ENCODE results near the gene MZB1. TPM values are rescaled to one million over a fixed set of nuclear protein-coding genes. Genes with fewer than 3 reads are reported as not detected.

MZB1 gene
- total RNA-seq, 1 donor from 2014 or later = 0.38 TPM

- TF ChIP-seq, protein P1, sequence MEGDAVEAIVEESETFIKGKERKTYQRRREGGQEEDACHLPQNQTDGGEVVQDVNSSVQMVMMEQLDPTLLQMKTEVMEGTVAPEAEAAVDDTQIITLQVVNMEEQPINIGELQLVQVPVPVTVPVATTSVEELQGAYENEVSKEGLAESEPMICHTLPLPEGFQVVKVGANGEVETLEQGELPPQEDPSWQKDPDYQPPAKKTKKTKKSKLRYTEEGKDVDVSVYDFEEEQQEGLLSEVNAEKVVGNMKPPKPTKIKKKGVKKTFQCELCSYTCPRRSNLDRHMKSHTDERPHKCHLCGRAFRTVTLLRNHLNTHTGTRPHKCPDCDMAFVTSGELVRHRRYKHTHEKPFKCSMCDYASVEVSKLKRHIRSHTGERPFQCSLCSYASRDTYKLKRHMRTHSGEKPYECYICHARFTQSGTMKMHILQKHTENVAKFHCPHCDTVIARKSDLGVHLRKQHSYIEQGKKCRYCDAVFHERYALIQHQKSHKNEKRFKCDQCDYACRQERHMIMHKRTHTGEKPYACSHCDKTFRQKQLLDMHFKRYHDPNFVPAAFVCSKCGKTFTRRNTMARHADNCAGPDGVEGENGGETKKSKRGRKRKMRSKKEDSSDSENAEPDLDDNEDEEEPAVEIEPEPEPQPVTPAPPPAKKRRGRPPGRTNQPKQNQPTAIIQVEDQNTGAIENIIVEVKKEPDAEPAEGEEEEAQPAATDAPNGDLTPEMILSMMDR (IDR thresholded peaks at IDR 0.05; ENCODE audit: unreplicated experiment) = no peak
- no peak for DNase-seq (ENCODE audit: low spot score)
- Mint-ChIP-seq H3K4me3 (ENCODE audit: unreplicated experiment) (no peak overlapping the region), H3K27ac (ENCODE audit: unreplicated experiment) (no peak overlapping the region), H3K9me3 (ENCODE audit: unreplicated experiment) (no peaks in the 10 kb centered on the region), H3K27me3 (ENCODE audit: unreplicated experiment) (peaks cover 6% of the 10 kb centered on the region), H3K4me1 (ENCODE audit: unreplicated experiment) (peaks cover 12% of the 10 kb centered on the region), H3K36me3 (ENCODE audit: low read depth, unreplicated experiment) (peaks cover 9% of the 10 kb centered on the region)
Measured at GRCh38 chr5:139379626-139380449, 9.9 kb downstream of the MZB1 start.

DNA sequence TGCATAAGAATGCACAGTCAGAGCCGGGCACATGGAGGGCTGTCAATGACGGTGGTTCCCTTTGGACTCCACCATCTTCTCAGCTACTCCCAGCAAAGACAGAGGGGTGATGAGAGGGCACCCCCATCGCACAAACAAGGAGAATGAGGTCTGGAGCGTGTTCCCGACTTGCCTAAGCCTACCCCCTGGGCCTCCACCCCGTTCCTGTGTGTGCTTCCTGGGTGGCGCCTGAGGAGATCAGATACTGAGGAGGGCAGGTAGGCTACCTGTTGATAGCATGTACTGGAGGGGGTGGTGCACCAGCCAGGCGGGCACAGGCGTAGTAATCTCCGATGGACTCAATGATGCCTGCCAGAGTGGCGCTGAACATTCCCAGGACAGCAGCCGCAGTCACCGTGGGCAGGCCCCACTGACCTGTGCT lies 10.8 kb downstream of the MZB1 start:
- peaks cover 8% of the 10 kb centered on the region for H3K27me3 Mint-ChIP-seq (ENCODE audit: unreplicated experiment)
- TF ChIP-seq, protein P1 (IDR thresholded peaks at IDR 0.05; ENCODE audit: unreplicated experiment) = no peak
- no peak for DNase-seq (ENCODE audit: low spot score)

GRCh38 chr5:139378101-139378825 lies 11.4 kb downstream of the MZB1 start:
- H3K9me3 Mint-ChIP-seq (ENCODE audit: unreplicated experiment) = no peaks in the 10 kb centered on the region
- no peak overlapping the region for H3K4me3 Mint-ChIP-seq (ENCODE audit: unreplicated experiment)
- peaks cover 11% of the 10 kb centered on the region for H3K27me3 Mint-ChIP-seq (ENCODE audit: unreplicated experiment)
- peaks cover 17% of the 10 kb centered on the region for H3K36me3 Mint-ChIP-seq (ENCODE audit: low read depth, unreplicated experiment)
- DNase-seq (ENCODE audit: low spot score) = no peak
- peaks cover 12% of the 10 kb centered on the region for H3K4me1 Mint-ChIP-seq (ENCODE audit: unreplicated experiment)
- TF ChIP-seq, protein P1 (IDR thresholded peaks at IDR 0.05; ENCODE audit: unreplicated experiment) = no peak
- H3K27ac Mint-ChIP-seq (ENCODE audit: unreplicated experiment) = no peak overlapping the region

More for the DNA sequence above, 10.8 kb downstream of the MZB1 start:
- Mint-ChIP-seq H3K9me3 (ENCODE audit: unreplicated experiment) (no peaks in the 10 kb centered on the region), H3K4me1 (ENCODE audit: unreplicated experiment) (peaks cover 9% of the 10 kb centered on the region), H3K27ac (ENCODE audit: unreplicated experiment) (no peak overlapping the region), H3K4me3 (ENCODE audit: unreplicated experiment) (no peak overlapping the region), H3K36me3 (ENCODE audit: low read depth, unreplicated experiment) (peaks cover 10% of the 10 kb centered on the region)

GRCh38 chr5:139377226-139377625 lies 12.5 kb downstream of the MZB1 start:
- peaks cover 11% of the 10 kb centered on the region for H3K27me3 Mint-ChIP-seq (ENCODE audit: unreplicated experiment)
- TF ChIP-seq, protein P1 (IDR thresholded peaks at IDR 0.05; ENCODE audit: unreplicated experiment) = no peak
- no peak for DNase-seq (ENCODE audit: low spot score)
- peaks cover 12% of the 10 kb centered on the region for H3K4me1 Mint-ChIP-seq (ENCODE audit: unreplicated experiment)
- no peak overlapping the region for H3K4me3 Mint-ChIP-seq (ENCODE audit: unreplicated experiment)
- H3K36me3 Mint-ChIP-seq (ENCODE audit: low read depth, unreplicated experiment) = peaks cover 18% of the 10 kb centered on the region
- H3K27ac Mint-ChIP-seq (ENCODE audit: unreplicated experiment) = no peak overlapping the region
- no peaks in the 10 kb centered on the region for H3K9me3 Mint-ChIP-seq (ENCODE audit: unreplicated experiment)

DNA sequence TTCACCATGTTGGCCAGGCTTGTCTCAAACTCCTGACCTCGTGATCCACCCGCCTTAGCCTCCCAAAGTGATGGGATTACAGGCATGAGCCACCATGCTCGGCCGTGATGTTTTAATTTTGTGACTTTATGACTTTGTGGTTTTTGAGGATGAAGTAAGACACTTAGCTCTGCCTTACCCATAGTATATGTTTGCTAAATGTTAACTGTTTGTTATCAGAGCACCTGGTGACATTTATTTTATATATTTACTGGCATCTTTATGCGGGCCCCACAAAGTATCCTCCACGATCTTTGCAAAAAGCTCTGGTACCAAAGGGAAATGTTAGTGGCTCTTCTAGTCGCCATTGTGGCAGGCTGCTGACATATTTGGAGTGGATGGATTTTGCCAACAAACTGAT lies 13.3 kb downstream of the MZB1 start:
- no peak for DNase-seq (ENCODE audit: low spot score)
- no peak overlapping the region for H3K4me3 Mint-ChIP-seq (ENCODE audit: unreplicated experiment)
- peak overlapping the region; percentile 7 for H3K27ac Mint-ChIP-seq (ENCODE audit: unreplicated experiment)

More for the DNA sequence above, 13.3 kb downstream of the MZB1 start:
- Mint-ChIP-seq H3K9me3 (ENCODE audit: unreplicated experiment) (no peaks in the 10 kb centered on the region), H3K4me1 (ENCODE audit: unreplicated experiment) (peaks cover 12% of the 10 kb centered on the region), H3K36me3 (ENCODE audit: low read depth, unreplicated experiment) (peaks cover 24% of the 10 kb centered on the region), H3K27me3 (ENCODE audit: unreplicated experiment) (peaks cover 11% of the 10 kb centered on the region)
- TF ChIP-seq, protein P1 (IDR thresholded peaks at IDR 0.05; ENCODE audit: unreplicated experiment) = no peak
